CD4-positive, CD25-positive, alpha-beta regulatory T cell (primary cell): ENCODE data around the gene KLK13. TPM values are rescaled to one million over a fixed set of nuclear protein-coding genes. Genes with fewer than 3 reads are reported as not detected.

ENCODE experiments used
- ATAC-seq, 2 donors: fragments of 150-1000 bp; cut with Tn5 transposase; one replicate each; pipeline ENCODE4 v1.10.0; 2021; ENCODE audit warnings: low read depth in 2 of 2, moderate number of reproducible peaks in 2 of 2, moderate library complexity in 1 of 2
- DNase-seq, 3 donors: peaks; one replicate each; pipeline versions ENCODE4 v3.0.0 to v3.0.0-alpha.2; 2012 to 2022; ENCODE audit warnings: mixed read lengths in 1 of 3
- H3K27ac ChIP-seq: one replicate; pipeline ENCODE4 v1.7.0; 2013; ENCODE audit warnings: mild to moderate bottlenecking, low read length; ENCODE audit not compliant: insufficient read depth, poor library complexity, severe bottlenecking
- H3K27me3 ChIP-seq: one replicate; pipeline ENCODE4 v1.7.0; 2013; ENCODE audit warnings: low read length; ENCODE audit not compliant: control insufficient read depth, insufficient read depth
- H3K36me3 ChIP-seq: one replicate; pipeline ENCODE4 v1.7.0; 2013; ENCODE audit warnings: mild to moderate bottlenecking, low read length, moderate library complexity; ENCODE audit not compliant: control insufficient read depth, insufficient read depth
- H3K4me1 ChIP-seq: 2 replicates; pipeline ENCODE4 v1.7.0; 2013; ENCODE audit warnings: mild to moderate bottlenecking, low read length; ENCODE audit not compliant: insufficient read depth, control insufficient read depth, poor library complexity, severe bottlenecking
- H3K4me3 ChIP-seq: one replicate; pipeline ENCODE4 v1.7.0; 2013; ENCODE audit warnings: low read depth, mild to moderate bottlenecking, low read length, moderate library complexity
- H3K9me3 ChIP-seq, 2 experiments: 1 replicate in 1 of 2; 2 replicates in 1 of 2; pipeline ENCODE4 v1.7.0; 2013; ENCODE audit warnings: low read length in 2 of 2, mild to moderate bottlenecking in 1 of 2, moderate library complexity in 1 of 2; ENCODE audit not compliant: control insufficient read depth in 2 of 2
- H3K27ac Mint-ChIP-seq, 3 donors: one replicate each; pipeline ENCODE4 v1.8.0; 2020 to 2022; ENCODE audit warnings: mild to moderate bottlenecking in 3 of 3, mixed read lengths in 3 of 3, moderate library complexity in 2 of 3
- H3K27me3 Mint-ChIP-seq: one replicate; pipeline ENCODE4 v1.8.0; 2022; ENCODE audit warnings: mild to moderate bottlenecking, mixed read lengths
- H3K36me3 Mint-ChIP-seq: one replicate; pipeline ENCODE4 v1.8.0; 2020; ENCODE audit warnings: mixed read lengths
- H3K4me1 Mint-ChIP-seq, 4 donors: one replicate each; pipeline ENCODE4 v1.8.0; 2020 to 2022; ENCODE audit warnings: mixed read lengths in 4 of 4, mild to moderate bottlenecking in 1 of 4
- H3K4me3 Mint-ChIP-seq, 4 donors: one replicate each; pipeline ENCODE4 v1.8.0; 2020 to 2022; ENCODE audit warnings: mild to moderate bottlenecking in 4 of 4, mixed read lengths in 4 of 4, moderate library complexity in 3 of 4
- H3K9me3 Mint-ChIP-seq, 7 donors: one replicate each; pipeline ENCODE4 v1.8.0; 2020 to 2022; ENCODE audit warnings: mixed read lengths in 7 of 7, mild to moderate bottlenecking in 3 of 7, moderate library complexity in 2 of 7
- polyA plus RNA-seq, 4 donors: library from polyadenylated mRNA; unstranded; fragments of 300-500 nt; fragmentation: Illumina TruSeq; gene quantifications; one replicate each; pipeline ENCODE4 v1.2.3, GENCODE V29; 2021
- total RNA-seq: library from RNA; stranded (reverse); gene quantifications from one replicate; pipeline ENCODE4 v1.2.3, GENCODE V29; 2022

The KLK13 gene
- total and polyA plus RNA-seq, 5 donors from 2014 or later = not detected

DNA sequence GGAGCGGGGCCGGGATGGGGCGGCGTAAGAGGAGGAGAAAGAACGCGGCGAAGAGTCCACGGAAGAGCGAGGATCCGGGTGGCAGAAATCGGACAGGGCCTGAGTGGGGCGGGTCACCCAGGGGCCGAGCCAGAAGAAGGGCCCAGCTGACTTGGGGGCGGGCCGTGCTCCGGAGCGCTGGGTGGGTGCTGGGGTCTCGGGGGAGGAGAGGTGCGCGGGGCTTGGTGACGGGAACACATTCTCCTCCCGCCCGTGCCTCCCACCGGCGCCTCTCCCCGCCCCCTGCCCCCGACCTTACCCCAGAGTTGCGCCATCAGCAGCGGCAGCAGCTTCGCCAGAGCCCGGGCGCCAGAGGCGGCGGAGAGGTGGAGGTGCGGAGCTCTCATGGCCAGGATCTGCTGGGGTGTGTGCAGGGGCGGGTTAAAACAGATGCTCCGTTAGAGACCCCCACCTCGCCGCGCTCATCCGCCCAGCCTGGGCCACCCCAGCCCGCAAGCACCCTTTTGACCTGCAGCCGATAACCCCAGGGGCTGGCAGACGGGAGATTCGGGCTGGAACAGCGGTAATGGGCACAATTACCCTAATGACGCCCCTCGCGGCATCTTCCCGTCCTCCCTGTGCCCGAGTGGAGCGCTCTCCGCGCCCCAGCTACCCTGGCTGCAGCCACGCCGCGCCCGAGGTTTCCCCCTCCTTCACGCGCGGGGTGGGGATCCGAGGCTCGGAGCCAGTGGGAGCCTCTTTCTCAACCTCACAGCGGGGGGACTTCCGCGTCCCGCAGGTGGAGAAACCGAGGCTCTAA, 45.9 kb downstream of the KLK13 start:
- Histone ChIP-seq H3K27ac (no peak overlapping the region), H3K27me3 (no peaks in the 10 kb centered on the region), H3K36me3 (no peaks in the 10 kb centered on the region), H3K4me3 (no peak overlapping the region), H3K9me3 (no peaks in the 10 kb centered on the region), H3K4me1 (peaks cover 11% of the 10 kb centered on the region)
- Mint-ChIP-seq H3K4me1 (peaks cover 0 to 34% (median 10%) of the 10 kb centered on the region in 4 donors), H3K27me3 (peaks cover 73% of the 10 kb centered on the region), H3K4me3 (peak overlapping the region in 2 of 4 donors; percentile 11 to 81), H3K27ac (no peak overlapping the region), H3K9me3 (peaks cover 0 to 6% (median 0%) of the 10 kb centered on the region in 7 donors), H3K36me3 (no peaks in the 10 kb centered on the region)
- DNase-seq (no peak), ATAC-seq (no peak)

GRCh38 chr19:51016798-51017683, 47.9 kb downstream of the KLK13 start:
- DNase-seq (peak in 1 of 3 donors; percentile 56), ATAC-seq (no peak)
- Mint-ChIP-seq H3K4me3 (peak overlapping the region in 2 of 4 donors; percentile 66 to 74), H3K36me3 (no peaks in the 10 kb centered on the region), H3K9me3 (peaks cover 0 to 6% (median 0%) of the 10 kb centered on the region in 7 donors), H3K27ac (no peak overlapping the region), H3K27me3 (peaks cover 73% of the 10 kb centered on the region), H3K4me1 (peaks cover 0 to 34% (median 10%) of the 10 kb centered on the region in 4 donors)
- Histone ChIP-seq H3K4me1 (peaks cover 11% of the 10 kb centered on the region), H3K27me3 (no peaks in the 10 kb centered on the region), H3K4me3 (no peak overlapping the region), H3K36me3 (no peaks in the 10 kb centered on the region), H3K27ac (no peak overlapping the region), H3K9me3 (no peaks in the 10 kb centered on the region)

GRCh38 chr19:51015691-51016267, 49.1 kb downstream of the KLK13 start:
- Histone ChIP-seq H3K36me3 (no peaks in the 10 kb centered on the region), H3K4me1 (peaks cover 11% of the 10 kb centered on the region), H3K4me3 (no peak overlapping the region), H3K9me3 (no peaks in the 10 kb centered on the region), H3K27ac (no peak overlapping the region), H3K27me3 (no peaks in the 10 kb centered on the region)
- no peak for DNase-seq
- ATAC-seq = no peak
- peak overlapping the region in 1 of 3 donors; percentile 35 for H3K27ac Mint-ChIP-seq
- H3K27me3 Mint-ChIP-seq = peaks cover 66% of the 10 kb centered on the region
- peaks cover 0 to 6% (median 0%) of the 10 kb centered on the region in 7 donors for H3K9me3 Mint-ChIP-seq
- H3K36me3 Mint-ChIP-seq = no peaks in the 10 kb centered on the region
- H3K4me1 Mint-ChIP-seq = peaks cover 0 to 30% (median 6%) of the 10 kb centered on the region in 4 donors
- no peak overlapping the region for H3K4me3 Mint-ChIP-seq

GRCh38 chr19:51014242-51014641, 50.6 kb downstream of the KLK13 start:
- H3K4me1 Mint-ChIP-seq = peaks cover 0 to 26% (median 6%) of the 10 kb centered on the region in 4 donors
- Histone ChIP-seq H3K4me3 (no peak overlapping the region), H3K27me3 (no peaks in the 10 kb centered on the region), H3K9me3 (no peaks in the 10 kb centered on the region), H3K4me1 (peaks cover 11% of the 10 kb centered on the region), H3K27ac (no peak overlapping the region), H3K36me3 (no peaks in the 10 kb centered on the region)
- peaks cover 0 to 6% (median 0%) of the 10 kb centered on the region in 7 donors for H3K9me3 Mint-ChIP-seq
- H3K36me3 Mint-ChIP-seq = no peaks in the 10 kb centered on the region
- H3K27ac Mint-ChIP-seq = no peak overlapping the region
- H3K4me3 Mint-ChIP-seq = no peak overlapping the region
- H3K27me3 Mint-ChIP-seq = peaks cover 63% of the 10 kb centered on the region
- no peak for ATAC-seq
- no peak for DNase-seq

DNA sequence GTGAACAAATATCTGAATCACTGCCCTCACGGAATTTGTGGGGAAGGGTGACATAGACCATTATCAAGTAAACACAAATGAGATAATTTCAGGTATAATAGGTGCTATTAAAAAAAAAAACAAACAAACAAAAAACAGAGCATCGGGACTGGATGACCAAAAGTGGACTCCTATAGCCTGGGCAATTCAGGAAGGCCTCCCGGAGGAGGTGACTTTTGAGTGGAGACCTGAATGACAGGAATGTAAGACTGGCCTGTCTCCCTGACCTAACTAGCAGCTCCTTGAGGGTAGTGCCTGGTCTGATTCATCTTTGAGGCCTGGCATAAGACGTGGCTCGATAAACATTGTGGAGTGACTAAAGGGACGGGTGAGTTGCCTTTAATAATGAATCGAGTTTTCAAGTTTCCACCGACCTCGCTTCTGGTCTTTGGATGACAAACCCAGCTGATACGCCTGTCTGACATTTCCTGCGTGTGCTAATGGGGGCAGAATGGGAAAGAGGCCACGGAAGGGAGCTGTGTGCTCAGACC, 52.2 kb downstream of the KLK13 start:
- Mint-ChIP-seq H3K36me3 (no peaks in the 10 kb centered on the region), H3K27ac (no peak overlapping the region), H3K9me3 (peaks cover 0 to 4% (median 0%) of the 10 kb centered on the region in 7 donors), H3K4me3 (no peak overlapping the region), H3K27me3 (peaks cover 48% of the 10 kb centered on the region), H3K4me1 (peaks cover 0 to 19% (median 2%) of the 10 kb centered on the region in 4 donors)
- Histone ChIP-seq H3K27me3 (no peaks in the 10 kb centered on the region), H3K9me3 (no peaks in the 10 kb centered on the region), H3K27ac (no peak overlapping the region), H3K36me3 (no peaks in the 10 kb centered on the region), H3K4me3 (no peak overlapping the region), H3K4me1 (peaks cover 8% of the 10 kb centered on the region)
- no peak for DNase-seq
- ATAC-seq = no peak

DNA sequence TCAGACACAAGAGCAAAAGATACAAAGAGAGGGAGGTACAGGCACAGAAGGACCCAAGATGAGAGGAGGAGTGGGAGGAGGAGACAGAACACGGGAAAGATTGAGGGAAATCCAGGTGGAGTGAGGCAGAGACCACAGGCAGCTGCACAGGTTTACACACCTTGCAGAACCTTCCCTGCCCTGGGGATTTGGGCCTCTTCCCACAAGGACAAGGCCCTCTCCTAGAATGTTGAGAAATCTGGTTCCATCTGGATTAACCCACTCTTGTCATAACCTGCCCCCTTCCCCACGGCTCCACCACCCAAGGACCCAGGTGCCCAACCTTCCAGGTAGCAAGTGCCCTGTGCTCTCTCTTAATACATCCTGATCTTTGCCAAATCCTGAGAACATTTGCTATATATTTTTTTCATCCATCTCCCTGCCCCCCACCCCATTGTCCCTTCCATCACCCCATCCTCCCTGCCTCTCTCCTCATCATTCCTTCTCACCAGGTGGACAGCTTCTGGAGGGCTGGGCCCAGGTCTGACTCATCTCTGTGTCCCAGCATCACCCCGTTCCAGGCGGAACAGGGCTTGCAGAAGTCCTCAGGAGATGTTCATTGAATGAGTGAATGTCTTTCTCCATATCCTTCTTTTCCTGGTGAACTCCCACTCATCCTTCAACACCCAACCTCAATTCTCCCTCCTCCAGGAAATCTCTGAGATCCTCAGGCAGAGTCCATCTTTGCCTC, 54.7 kb downstream of the KLK13 start:
- Histone ChIP-seq H3K27ac (no peak overlapping the region), H3K4me3 (no peak overlapping the region), H3K36me3 (no peaks in the 10 kb centered on the region), H3K9me3 (no peaks in the 10 kb centered on the region), H3K4me1 (no peaks in the 10 kb centered on the region), H3K27me3 (no peaks in the 10 kb centered on the region)
- H3K27ac Mint-ChIP-seq = no peak overlapping the region
- DNase-seq (no peak), ATAC-seq (no peak)
- no peaks in the 10 kb centered on the region for H3K36me3 Mint-ChIP-seq
- peaks cover 0 to 2% (median 0%) of the 10 kb centered on the region in 7 donors for H3K9me3 Mint-ChIP-seq
- peaks cover 0 to 6% (median 0%) of the 10 kb centered on the region in 4 donors for H3K4me1 Mint-ChIP-seq
- peaks cover 25% of the 10 kb centered on the region for H3K27me3 Mint-ChIP-seq
- no peak overlapping the region for H3K4me3 Mint-ChIP-seq
